Measurements from ENCODE around the gene TBC1D22A.

- no peak for TF ChIP-seq CTCF (conservative IDR thresholded peaks at IDR 0.05; ENCODE audit: low read length)
- TF ChIP-seq EZH2phosphoT487 (IDR thresholded peaks at IDR 0.05; ENCODE audit: borderline replicate concordance, low read depth, low read length) = no peak
These were observed 42.5 kb upstream of the TBC1D22A start for GRCh38 chr22:46719921-46720320.

Data from OCI-LY7 (cell line).